HG03520 (cell line): ENCODE data around the gene NTS.

Experiments
- ATAC-seq: cut with Tn5 transposase; IDR thresholded peaks from one replicate; pipeline ENCODE4 v1.9.1; 2021; ENCODE audit warnings: mild to moderate bottlenecking, moderate library complexity; ENCODE audit not compliant: unreplicated experiment

Gene NTS

GRCh38 chr12:85920324-85920947, 46.3 kb downstream of the NTS start:
- peak; percentile 65 for ATAC-seq

GRCh38 chr12:85923767-85924331, 49.8 kb downstream of the NTS start:
- ATAC-seq = no peak

- no peak for ATAC-seq
Observed at GRCh38 chr12:85927166-85927565, 53.1 kb downstream of the NTS start.
